CD4-positive, alpha-beta T cell treated with Interleukin-17A for 1 hour (primary cell): ENCODE data around the gene NOD1.
"Not testable (repeated sequence)": the region's sequence is repeated elsewhere in the genome, so short reads cannot be mapped to it uniquely, and the experiment has no call there.

Source experiments
- DNase-seq: peaks from one replicate; pipeline ENCODE4 v3.0.0-alpha.2; 2020

The NOD1 gene, protein sequence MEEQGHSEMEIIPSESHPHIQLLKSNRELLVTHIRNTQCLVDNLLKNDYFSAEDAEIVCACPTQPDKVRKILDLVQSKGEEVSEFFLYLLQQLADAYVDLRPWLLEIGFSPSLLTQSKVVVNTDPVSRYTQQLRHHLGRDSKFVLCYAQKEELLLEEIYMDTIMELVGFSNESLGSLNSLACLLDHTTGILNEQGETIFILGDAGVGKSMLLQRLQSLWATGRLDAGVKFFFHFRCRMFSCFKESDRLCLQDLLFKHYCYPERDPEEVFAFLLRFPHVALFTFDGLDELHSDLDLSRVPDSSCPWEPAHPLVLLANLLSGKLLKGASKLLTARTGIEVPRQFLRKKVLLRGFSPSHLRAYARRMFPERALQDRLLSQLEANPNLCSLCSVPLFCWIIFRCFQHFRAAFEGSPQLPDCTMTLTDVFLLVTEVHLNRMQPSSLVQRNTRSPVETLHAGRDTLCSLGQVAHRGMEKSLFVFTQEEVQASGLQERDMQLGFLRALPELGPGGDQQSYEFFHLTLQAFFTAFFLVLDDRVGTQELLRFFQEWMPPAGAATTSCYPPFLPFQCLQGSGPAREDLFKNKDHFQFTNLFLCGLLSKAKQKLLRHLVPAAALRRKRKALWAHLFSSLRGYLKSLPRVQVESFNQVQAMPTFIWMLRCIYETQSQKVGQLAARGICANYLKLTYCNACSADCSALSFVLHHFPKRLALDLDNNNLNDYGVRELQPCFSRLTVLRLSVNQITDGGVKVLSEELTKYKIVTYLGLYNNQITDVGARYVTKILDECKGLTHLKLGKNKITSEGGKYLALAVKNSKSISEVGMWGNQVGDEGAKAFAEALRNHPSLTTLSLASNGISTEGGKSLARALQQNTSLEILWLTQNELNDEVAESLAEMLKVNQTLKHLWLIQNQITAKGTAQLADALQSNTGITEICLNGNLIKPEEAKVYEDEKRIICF

DNA sequence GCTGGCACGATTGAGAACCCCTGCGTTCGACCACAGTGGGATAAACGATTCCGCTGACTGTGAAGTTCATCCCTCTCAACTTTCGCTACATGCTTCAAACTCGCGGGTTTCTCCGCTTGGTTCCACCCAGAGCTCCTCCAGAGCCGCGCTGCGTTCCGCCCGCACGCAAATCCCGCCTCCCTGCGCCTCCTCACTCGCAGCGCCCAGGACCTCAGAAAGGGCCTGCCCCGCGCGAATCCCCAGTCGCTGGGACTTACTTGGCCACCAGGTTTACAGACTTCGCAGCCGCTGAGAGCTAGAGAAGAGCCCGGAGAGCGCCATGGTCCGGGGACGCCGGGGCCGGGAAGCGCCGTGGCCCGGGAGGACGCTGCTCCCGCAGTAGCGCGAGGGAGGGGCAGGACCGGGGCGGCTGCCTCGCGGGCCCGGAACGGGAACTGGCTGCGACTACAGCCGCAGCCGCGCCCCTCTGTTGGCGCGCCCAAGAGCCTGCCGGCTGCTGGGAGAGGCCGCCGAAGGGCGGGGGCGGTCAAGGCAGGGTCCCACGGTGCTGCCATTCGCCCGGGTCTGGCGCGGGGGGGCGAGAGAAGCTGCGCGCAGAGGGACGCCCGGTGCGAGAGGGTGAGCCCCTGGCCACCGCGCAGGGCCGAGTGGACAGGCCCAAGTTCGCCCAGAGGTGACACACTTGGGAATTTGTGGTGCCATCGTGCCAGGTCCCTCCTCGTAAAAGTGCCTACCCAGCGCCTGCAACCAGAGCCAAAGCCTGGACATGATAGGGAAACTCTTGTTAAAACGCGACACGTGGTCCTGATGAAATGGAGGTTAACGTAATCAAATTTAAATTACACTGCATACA, at the start of gene NOD1:
Gene NOD1 (minus strand): TSS at position 436 of the 853 bp plus-strand sequence. CDS start 21,863 bp downstream, outside the sequence.
- DNase-seq: peak; percentile 58

GRCh38 chr7:30527297-30527696, 48.7 kb upstream of the NOD1 start:
- not testable (repeated sequence) for DNase-seq

GRCh38 chr7:30526163-30526562, 47.6 kb upstream of the NOD1 start:
- no peak for DNase-seq

DNA sequence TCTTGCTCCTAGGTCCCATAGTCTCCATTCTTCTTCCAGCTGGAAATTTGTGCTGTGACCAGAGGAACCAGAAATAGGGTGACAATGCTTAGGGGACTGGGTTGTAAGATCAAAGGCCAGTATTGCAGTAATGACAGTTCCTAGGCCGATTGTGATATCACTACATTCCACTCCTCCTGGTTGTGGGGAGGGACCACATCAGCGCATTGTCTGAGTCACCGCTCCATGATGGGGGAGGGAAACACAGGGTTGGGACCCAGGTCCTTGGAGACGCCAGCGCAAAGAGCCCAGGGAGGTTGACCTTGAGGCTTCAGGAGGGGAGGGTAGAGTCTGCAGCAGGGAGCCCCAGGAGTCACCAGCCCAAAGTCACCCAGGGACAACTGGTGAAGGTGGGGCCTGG, 46.8 kb upstream of the NOD1 start:
- no peak for DNase-seq

DNA sequence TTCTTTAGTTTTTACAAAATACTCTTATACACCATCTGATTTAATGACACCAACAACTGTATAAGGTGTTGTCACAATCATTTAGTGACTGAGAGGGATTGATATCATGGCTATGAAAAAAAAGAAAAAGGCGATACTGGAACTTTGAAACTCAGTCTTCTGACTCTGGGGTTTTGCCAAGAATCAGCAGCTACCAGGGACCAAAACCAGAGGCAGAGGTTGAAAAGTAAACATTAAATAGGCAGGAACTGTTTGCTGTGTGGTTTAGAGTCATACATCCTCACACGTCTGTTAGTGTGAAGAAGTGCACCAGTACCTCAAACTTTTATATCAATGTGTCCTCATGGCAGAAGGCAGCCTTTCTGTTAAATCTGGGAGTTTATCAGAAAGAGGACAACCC, 46.0 kb upstream of the NOD1 start:
- no peak for DNase-seq

DNA sequence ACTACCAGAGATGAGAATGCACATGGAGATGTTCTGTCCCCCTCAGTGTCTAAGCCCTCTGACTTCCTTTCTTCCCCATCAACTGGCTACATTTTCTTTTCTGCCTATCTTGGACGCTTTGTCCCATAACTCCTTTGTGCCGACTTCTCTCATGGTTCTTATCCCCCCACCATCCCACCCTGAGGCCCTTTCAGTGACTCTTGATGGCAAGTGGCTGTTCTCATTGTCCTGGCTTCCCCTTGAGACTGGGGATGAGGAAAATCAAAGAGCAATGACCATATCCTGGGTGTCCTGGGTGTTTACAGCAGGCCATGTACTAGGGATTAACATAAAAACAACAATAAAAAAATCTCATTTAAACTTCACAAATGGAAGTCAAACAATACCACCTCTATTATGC, 44.9 kb upstream of the NOD1 start:
- DNase-seq: no peak

DNA sequence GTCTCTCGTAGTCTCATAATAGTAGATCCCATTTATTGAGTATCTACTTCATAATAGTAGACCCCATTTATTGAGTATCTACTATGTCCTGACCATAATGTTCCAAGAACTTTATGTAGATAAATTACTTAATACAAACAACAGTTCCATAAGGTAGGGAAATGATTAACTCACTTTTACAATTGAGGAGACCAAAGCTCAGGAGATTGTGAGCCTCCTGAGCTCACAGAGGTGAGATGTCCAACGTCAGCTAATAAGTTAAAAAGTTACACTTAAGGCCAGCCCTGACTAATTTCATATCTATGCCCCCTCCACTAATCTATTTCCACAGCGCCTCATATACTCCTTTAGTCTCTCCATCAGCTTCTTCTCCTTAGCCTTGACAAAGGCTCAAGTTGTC, 43.6 kb upstream of the NOD1 start:
- DNase-seq: no peak

DNA sequence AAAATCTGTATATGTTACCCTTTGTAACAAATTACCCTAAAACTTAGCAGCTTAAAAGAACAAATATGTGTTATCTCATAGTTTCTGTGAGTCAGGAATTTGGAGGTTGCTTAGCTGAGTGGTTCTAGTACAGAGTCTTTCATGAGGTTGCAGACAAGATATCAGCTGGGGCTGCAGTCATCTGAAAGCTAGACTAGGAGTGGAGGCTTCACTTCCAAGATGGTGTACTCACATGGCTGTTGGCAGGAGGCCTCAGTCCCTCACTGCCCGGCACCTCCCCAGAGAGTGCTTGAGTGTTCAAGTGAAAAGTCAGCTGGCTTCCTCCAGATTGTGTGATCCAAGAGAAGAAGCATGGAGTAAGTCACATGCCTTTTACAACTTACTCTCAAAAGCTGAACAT, 42.9 kb upstream of the NOD1 start:
- no peak for DNase-seq

GRCh38 chr7:30519122-30519521, 40.5 kb upstream of the NOD1 start:
- DNase-seq: no peak

- DNase-seq: no peak
Measured at GRCh38 chr7:30515761-30516160, 37.2 kb upstream of the NOD1 start.

DNA sequence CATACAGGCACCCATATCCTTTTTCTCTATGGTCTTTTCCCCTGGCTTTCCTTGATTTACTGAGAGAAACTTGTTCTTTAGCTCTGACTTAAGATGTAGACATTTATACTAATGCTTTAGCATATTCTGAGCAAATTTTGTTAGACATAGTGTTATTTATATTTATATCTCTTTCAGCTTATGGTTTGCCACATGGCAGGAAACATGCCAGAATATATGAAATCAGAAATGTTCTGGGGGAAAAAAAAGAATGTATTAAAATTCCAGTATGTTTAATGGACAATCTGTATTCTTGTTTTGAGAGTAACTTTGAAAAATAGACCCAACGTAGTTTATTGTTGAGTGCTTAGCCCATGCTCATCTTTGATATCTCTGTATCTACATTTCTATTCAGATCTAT, 36.2 kb upstream of the NOD1 start:
- DNase-seq: no peak

DNA sequence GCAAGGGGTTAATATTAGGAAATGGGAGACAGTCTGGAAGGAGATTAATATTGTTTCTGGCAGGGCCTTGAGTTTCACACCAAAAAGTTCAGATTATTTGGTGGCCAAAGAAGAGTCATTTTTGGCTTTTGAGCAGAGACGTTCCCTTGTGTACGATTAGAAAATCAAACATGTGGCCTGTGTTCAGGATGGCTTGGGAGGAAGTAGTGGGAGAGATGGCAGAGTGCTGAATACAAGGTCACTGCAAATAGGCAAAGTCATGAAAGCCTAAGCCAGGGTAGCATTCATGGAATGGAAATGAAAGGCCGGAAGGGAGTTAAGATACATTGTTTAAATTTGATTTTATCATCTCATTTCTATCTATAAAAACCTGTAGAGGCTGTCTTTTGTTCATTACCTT, 35.6 kb upstream of the NOD1 start:
- no peak for DNase-seq

DNA sequence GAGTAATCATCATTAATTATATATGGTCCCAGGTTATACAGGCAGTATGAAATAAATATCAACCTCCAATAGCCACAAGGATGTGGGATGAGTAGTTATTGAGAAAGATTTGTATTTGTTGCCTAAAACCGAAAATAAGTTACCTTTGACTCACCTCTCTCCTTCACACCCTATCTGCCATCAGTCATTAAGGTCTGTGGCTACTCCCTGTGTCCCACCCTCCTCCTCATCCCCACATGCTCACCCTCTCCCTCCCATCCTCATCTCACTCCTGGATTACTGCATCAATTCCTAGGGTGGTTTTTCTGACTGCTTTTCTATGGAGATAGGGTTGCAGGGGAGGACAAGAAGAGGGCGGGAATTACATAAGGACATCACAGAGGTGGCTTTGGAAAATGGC, 35.2 kb upstream of the NOD1 start:
- no peak for DNase-seq

GRCh38 chr7:30511973-30512662, 33.5 kb upstream of the NOD1 start:
- no peak for DNase-seq

- DNase-seq: no peak
Measured at GRCh38 chr7:30511494-30511893, 32.9 kb upstream of the NOD1 start.

GRCh38 chr7:30510124-30511075, 31.8 kb upstream of the NOD1 start:
- DNase-seq: peak; percentile 47

GRCh38 chr7:30509171-30509857, 30.7 kb upstream of the NOD1 start:
- DNase-seq: not testable (repeated sequence)

GRCh38 chr7:30507346-30507900, 28.8 kb upstream of the NOD1 start:
- not testable (repeated sequence) for DNase-seq

- peak; percentile 3 for DNase-seq
Measured at GRCh38 chr7:30505174-30505697, 26.7 kb upstream of the NOD1 start.
